Measurements from ENCODE around the gene MED15. TPM values are rescaled to one million over a fixed set of nuclear protein-coding genes. Genes with fewer than 3 reads are reported as not detected.

MED15 gene
- total RNA-seq, 1 donor from 2014 or later: 83.6 TPM

- no peak for DNase-seq
- H3K27ac Mint-ChIP-seq (ENCODE audit: unreplicated experiment): no peak overlapping the region
Measured at GRCh38 chr22:20583471-20583922, 76.1 kb downstream of the MED15 start.

GRCh38 chr22:20584029-20584871 is 76.8 kb downstream of the MED15 start:
- no peak overlapping the region for H3K27ac Mint-ChIP-seq (ENCODE audit: unreplicated experiment)
- no peak for DNase-seq
- TF ChIP-seq CTCF (IDR thresholded peaks at IDR 0.05; ENCODE audit: partially characterized antibody, unreplicated experiment): no peak
- peaks cover 3% of the 10 kb centered on the region for H3K27me3 Mint-ChIP-seq (ENCODE audit: unreplicated experiment)
- no peak overlapping the region for H3K4me3 Mint-ChIP-seq (ENCODE audit: unreplicated experiment)
- peaks cover 18% of the 10 kb centered on the region for H3K9me3 Mint-ChIP-seq (ENCODE audit: unreplicated experiment)
- H3K36me3 Mint-ChIP-seq (ENCODE audit: unreplicated experiment): no peaks in the 10 kb centered on the region
- peaks cover 10% of the 10 kb centered on the region for H3K4me1 Mint-ChIP-seq (ENCODE audit: low read depth, unreplicated experiment)

More at GRCh38 chr22:20583471-20583922, 76.1 kb downstream of the MED15 start:
- Mint-ChIP-seq H3K9me3 (ENCODE audit: unreplicated experiment) (peaks cover 18% of the 10 kb centered on the region), H3K27me3 (ENCODE audit: unreplicated experiment) (peaks cover 3% of the 10 kb centered on the region), H3K36me3 (ENCODE audit: unreplicated experiment) (no peaks in the 10 kb centered on the region), H3K4me1 (ENCODE audit: low read depth, unreplicated experiment) (peaks cover 16% of the 10 kb centered on the region), H3K4me3 (ENCODE audit: unreplicated experiment) (no peak overlapping the region)
- no peak for TF ChIP-seq CTCF (IDR thresholded peaks at IDR 0.05; ENCODE audit: partially characterized antibody, unreplicated experiment)

DNA sequence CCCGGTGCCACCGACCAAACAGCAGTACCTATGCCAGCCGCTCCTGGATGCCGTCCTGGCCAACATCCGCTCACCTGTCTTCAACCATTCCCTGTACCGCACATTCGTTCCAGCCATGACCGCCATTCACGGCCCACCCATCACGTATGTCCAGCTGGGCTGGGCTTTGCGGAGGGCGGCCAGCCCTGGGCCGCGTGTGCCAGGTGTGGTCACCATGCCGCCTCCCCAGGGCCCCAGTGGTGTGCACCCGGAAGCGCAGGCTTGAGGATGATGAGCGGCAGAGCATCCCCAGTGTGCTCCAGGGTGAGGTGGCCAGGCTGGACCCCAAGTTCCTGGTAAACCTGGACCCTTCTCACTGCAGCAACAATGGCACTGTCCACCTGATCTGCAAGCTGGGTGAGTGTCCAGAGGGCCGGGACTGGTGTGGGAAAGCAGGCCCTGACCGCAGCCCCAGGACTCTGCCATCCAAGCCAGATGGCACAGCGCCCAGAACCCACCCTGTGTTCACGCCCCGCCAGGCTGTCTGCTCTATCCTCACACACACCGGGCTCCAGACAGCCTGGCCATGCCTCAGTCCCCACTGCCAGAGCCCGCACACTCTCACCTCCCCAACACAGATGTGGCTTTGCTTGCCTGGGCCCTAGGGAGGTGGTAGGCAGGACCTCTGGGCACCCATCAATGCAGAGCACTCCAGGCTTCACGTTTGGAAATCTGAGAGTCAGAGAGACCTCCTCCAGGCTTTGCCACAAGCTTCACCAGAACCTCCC is 77.6 kb downstream of the MED15 start:
- Mint-ChIP-seq H3K4me1 (ENCODE audit: low read depth, unreplicated experiment) (peaks cover 10% of the 10 kb centered on the region), H3K36me3 (ENCODE audit: unreplicated experiment) (no peaks in the 10 kb centered on the region), H3K4me3 (ENCODE audit: unreplicated experiment) (no peak overlapping the region), H3K9me3 (ENCODE audit: unreplicated experiment) (peaks cover 18% of the 10 kb centered on the region), H3K27me3 (ENCODE audit: unreplicated experiment) (peaks cover 3% of the 10 kb centered on the region), H3K27ac (ENCODE audit: unreplicated experiment) (no peak overlapping the region)
- no peak for TF ChIP-seq CTCF (IDR thresholded peaks at IDR 0.05; ENCODE audit: partially characterized antibody, unreplicated experiment)
- no peak for DNase-seq

DNA sequence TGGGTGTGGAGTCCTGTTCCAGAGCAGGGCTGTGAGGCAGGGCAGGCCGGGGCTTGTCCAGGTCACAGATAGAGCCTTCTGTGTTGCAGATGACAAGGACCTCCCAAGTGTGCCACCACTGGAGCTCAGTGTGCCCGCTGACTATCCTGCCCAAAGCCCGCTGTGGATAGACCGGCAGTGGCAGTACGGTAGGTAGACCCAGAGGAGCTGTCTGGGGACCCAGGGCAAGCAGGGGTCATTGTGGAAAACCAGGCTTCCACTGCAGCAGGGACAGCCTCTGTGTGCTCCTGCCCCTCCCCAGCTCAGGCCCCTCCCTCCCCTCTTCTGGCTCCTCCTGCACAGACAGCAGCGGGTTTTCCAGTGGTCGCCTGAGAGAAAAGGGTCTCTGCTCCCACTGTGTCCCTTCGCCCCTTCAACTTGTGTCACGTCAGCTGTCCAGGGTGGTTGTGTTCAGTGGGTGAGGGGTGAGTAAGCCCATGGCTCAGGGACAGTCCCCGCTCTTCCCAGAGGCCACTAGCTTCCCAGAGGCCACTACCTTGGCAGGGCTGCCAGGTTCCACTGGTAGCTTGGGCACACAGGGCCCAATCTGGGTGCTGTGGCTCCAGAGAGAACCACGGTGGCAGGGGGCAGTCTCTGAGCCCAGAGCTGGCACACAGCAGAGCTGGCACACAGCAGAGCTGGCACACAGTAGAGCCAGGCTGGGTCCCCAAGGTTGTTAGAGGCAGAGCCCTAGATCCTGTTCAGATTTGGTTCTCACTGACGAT is 78.4 kb downstream of the MED15 start:
- Mint-ChIP-seq H3K4me1 (ENCODE audit: low read depth, unreplicated experiment) (peaks cover 3% of the 10 kb centered on the region), H3K4me3 (ENCODE audit: unreplicated experiment) (no peak overlapping the region), H3K9me3 (ENCODE audit: unreplicated experiment) (peaks cover 15% of the 10 kb centered on the region), H3K27me3 (ENCODE audit: unreplicated experiment) (no peaks in the 10 kb centered on the region), H3K27ac (ENCODE audit: unreplicated experiment) (no peak overlapping the region), H3K36me3 (ENCODE audit: unreplicated experiment) (no peaks in the 10 kb centered on the region)
- TF ChIP-seq CTCF (IDR thresholded peaks at IDR 0.05; ENCODE audit: partially characterized antibody, unreplicated experiment): no peak
- no peak for DNase-seq
